Thyroid gland (tissue), 4 donors: ENCODE data around the gene C1orf94.

Experiments
- POLR2A ChIP-seq, 2 donors: fragments of 450-650 bp; IDR thresholded peaks; one replicate each; pipeline ENCODE4 v1.6.1; 2017; ENCODE audit warnings: antibody characterized with exemption in 2 of 2, mild to moderate bottlenecking in 2 of 2, moderate library complexity in 1 of 2
- TF ChIP-seq, protein P1 (sequence below), 6 experiments: fragments of 200-600 bp in 3 of 6; fragments of 450-650 bp in 3 of 6; sonication (generic) in 3 of 6; IDR thresholded peaks; one replicate each; pipeline ENCODE4 v1.5.1; 2016 to 2019; ENCODE audit warnings: antibody characterized with exemption in 6 of 6, mild to moderate bottlenecking in 2 of 6, inconsistent platforms in 1 of 6, moderate library complexity in 1 of 6

DNA sequence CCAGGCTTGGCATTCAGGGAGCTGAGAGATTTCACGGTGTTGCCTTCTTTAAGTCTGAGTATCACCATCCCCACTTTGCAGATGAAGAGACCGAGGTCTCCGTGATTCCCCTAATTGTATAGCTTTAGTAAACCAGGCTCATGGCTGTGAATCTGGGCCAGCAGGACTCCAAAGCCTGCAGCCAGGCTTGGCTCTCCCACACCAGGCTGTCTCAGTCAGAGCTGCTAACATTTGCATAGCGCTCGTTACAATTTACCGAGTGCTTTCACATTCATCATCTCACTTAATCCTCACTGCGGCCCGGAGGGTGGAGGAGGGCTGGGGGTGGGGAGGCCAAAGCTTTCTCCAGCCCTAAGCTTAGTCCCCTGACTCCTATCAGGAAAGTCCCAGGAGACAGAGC, 11.7 kb downstream of the C1orf94 start:
- TF ChIP-seq, protein P1, sequence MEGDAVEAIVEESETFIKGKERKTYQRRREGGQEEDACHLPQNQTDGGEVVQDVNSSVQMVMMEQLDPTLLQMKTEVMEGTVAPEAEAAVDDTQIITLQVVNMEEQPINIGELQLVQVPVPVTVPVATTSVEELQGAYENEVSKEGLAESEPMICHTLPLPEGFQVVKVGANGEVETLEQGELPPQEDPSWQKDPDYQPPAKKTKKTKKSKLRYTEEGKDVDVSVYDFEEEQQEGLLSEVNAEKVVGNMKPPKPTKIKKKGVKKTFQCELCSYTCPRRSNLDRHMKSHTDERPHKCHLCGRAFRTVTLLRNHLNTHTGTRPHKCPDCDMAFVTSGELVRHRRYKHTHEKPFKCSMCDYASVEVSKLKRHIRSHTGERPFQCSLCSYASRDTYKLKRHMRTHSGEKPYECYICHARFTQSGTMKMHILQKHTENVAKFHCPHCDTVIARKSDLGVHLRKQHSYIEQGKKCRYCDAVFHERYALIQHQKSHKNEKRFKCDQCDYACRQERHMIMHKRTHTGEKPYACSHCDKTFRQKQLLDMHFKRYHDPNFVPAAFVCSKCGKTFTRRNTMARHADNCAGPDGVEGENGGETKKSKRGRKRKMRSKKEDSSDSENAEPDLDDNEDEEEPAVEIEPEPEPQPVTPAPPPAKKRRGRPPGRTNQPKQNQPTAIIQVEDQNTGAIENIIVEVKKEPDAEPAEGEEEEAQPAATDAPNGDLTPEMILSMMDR (IDR thresholded peaks at IDR 0.05): no peak
- TF ChIP-seq POLR2A (IDR thresholded peaks at IDR 0.05): no peak
